ENCODE measurements around the gene RIOK3. TPM values are rescaled to one million over a fixed set of nuclear protein-coding genes. Genes with fewer than 3 reads are reported as not detected.

The RIOK3 gene
- total and polyA plus RNA-seq, 10 of the 15 experiments (the other 5 are each of a cell fraction or from before 2014, with no cell fraction given) = 18.0 to 87.5 (median 53.8) TPM

GRCh38 chr18:23503038-23503962, 50.2 kb downstream of the RIOK3 start, which contains the start of gene RMC1 (continued):
- TF ChIP-seq TCF7 (IDR thresholded peaks at IDR 0.05; ENCODE audit: borderline replicate concordance) (no peak), RCOR1 (conservative IDR thresholded peaks at IDR 0.05; ENCODE audit: low read depth, low read length) (no peak), SMAD5 (IDR thresholded peaks at IDR 0.05; ENCODE audit: low read depth) (peak; percentile 57; the same call in 1 of the 2 replicates), BHLHE40 (IDR thresholded peaks at IDR 0.05; ENCODE audit: borderline replicate concordance in 1 of 2, low read depth in 2 of 2, low read length in 1 of 2) (peak; percentile 82 to 95), SIX5 (IDR thresholded peaks at IDR 0.05; ENCODE audit: low read depth, low read length, severe bottlenecking) (peak; percentile 2), SRF (IDR thresholded peaks at IDR 0.05; ENCODE audit: low read depth in 2 of 2, low read length in 2 of 2) (no peak), EP300 (IDR thresholded peaks at IDR 0.05; ENCODE audit: borderline replicate concordance in 1 of 2, control insufficient read depth in 1 of 2, low read depth in 2 of 2, low read length in 2 of 2) (peak in 1 of 2 experiments; percentile 31; a peak in 1 of 4 replicates), TARDBP (IDR thresholded peaks at IDR 0.05; ENCODE audit: borderline replicate concordance) (no peak), CEBPB (IDR thresholded peaks at IDR 0.05; ENCODE audit: borderline replicate concordance in 1 of 2, low read depth in 2 of 2, low read length in 2 of 2) (no peak), NRF1 (conservative IDR thresholded peaks at IDR 0.05; ENCODE audit: low read depth, low read length) (no peak), RBBP5 (conservative IDR thresholded peaks at IDR 0.05) (no peak), SKIL (IDR thresholded peaks at IDR 0.05; ENCODE audit: low read depth, poor library complexity, severe bottlenecking) (no peak), EED (IDR thresholded peaks at IDR 0.05; ENCODE audit: low read depth) (peak; percentile 52; the same call in 1 of the 2 replicates), HDAC6 (IDR thresholded peaks at IDR 0.05; ENCODE audit: unreplicated experiment) (peak; percentile 52), BCLAF1 (IDR thresholded peaks at IDR 0.05) (no peak), SREBF2 (IDR thresholded peaks at IDR 0.05; ENCODE audit: low read length) (no peak), KAT2A (conservative IDR thresholded peaks at IDR 0.05; ENCODE audit: control insufficient read depth, low read depth, low read length) (no peak), MYB (IDR thresholded peaks at IDR 0.05; ENCODE audit: borderline replicate concordance, low read depth, low read length) (no peak), ZSCAN29 (IDR thresholded peaks at IDR 0.05) (peak; percentile 6; the same call in 1 of the 2 replicates), IRF4 (IDR thresholded peaks at IDR 0.05; ENCODE audit: low read depth, low read length) (no peak), CHD2 (IDR thresholded peaks at IDR 0.05; ENCODE audit: borderline replicate concordance, low read depth, low read length) (no peak), CBFB (IDR thresholded peaks at IDR 0.05; ENCODE audit: low read depth) (peak; percentile 38; the same call in 1 of the 2 replicates)
- TF ChIP-seq, protein P1, sequence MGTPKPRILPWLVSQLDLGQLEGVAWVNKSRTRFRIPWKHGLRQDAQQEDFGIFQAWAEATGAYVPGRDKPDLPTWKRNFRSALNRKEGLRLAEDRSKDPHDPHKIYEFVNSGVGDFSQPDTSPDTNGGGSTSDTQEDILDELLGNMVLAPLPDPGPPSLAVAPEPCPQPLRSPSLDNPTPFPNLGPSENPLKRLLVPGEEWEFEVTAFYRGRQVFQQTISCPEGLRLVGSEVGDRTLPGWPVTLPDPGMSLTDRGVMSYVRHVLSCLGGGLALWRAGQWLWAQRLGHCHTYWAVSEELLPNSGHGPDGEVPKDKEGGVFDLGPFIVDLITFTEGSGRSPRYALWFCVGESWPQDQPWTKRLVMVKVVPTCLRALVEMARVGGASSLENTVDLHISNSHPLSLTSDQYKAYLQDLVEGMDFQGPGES (IDR thresholded peaks at IDR 0.05) = no peak
- TF ChIP-seq, protein P2, sequence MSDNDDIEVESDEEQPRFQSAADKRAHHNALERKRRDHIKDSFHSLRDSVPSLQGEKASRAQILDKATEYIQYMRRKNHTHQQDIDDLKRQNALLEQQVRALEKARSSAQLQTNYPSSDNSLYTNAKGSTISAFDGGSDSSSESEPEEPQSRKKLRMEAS (IDR thresholded peaks at IDR 0.05; ENCODE audit: low read depth, low read length) = peak; percentile 93

All from GM12878 (cell line).